DMS153 treated with DMSO at 0.1 percent for 48 hours (cell line): ENCODE measurements around the gene CUX1.

Source experiments
- DNase-seq: peaks from one replicate; lab custom pipeline; 2025; ENCODE audit not compliant: unreplicated experiment; lab: John Stamatoyannopoulos, UW

The CUX1 gene

DNA sequence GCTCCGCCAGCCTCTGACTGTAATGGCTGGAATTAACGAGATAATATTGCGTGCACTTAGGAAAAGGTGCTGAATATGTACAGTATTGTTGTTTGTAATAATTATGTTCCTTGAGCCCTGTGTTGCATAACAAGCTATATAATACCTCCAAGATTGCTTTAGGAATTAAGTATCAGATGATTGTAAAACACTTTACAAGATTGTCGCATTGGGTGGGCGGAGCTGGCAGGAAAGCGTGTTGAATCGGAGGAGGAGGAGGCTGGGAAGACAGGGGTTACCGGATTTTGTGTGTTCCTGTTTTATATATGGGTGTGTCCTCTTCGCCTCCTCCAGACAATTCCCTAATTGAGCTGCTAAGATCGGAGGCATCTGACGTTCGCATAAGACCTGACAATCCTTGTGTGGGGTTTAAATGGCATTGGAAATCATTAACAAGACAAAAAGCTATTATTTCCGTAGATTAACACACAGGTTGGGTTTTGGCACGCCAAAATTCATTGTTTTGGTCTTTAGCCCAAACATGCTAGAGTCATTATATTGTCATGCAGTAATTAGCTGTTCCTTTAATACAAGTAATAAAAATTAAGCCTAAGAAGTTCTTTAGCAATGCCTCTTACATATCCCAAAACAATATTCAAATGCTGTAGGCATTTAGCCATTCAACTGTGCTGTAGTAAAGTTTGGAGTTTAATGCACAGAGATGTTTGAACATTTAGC, 276.3 kb downstream of the CUX1 start:
- DNase-seq = no peak

DNA sequence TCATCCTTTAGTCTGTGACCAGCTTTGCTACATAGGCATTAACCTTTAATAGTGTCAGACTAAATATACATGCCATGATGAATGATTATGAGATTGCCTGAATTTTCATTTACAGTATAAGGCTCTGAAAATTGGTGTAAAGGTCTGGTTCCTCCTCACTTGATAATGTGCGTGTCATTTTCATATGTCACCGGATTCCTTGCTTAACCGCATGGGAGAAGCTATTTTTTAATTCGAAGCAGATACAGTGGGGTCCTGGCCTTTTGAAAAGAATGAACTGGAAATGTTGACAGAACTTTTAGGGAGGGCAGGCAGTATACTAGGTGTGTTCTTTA, 276.9 kb downstream of the CUX1 start:
- no peak for DNase-seq

DNA sequence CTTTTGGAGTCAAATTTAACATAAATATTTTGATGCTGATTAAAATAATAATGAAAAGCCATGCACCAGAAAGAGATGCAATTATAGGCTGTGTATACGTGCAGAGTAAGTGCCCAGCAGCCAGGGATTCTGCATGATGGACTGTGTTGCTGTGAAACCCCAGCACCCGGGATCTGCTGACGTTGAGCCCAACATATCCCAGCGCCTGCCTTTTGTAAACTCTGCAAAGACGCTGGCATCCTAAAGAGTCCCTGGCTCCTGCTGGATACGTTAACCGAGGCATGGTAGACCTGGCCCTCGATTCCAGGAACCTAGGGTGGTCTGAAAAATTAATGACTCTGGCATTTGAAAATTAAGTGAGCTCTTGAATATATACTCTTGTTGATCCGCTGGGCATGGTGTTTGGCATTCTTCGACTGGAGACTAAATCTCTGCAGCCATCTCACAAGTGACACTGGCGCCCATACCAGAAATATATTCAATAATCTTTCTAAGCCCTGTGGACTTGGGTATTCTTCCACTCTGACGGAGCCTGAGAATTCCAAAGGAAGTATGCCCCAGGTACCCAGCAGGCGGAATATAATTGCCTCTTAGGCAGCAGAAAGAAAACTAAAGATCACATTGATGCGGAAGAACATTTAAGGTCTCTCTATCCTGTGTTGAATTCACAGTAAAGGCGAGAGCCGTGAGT, 278.0 kb downstream of the CUX1 start:
- no peak for DNase-seq

DNA sequence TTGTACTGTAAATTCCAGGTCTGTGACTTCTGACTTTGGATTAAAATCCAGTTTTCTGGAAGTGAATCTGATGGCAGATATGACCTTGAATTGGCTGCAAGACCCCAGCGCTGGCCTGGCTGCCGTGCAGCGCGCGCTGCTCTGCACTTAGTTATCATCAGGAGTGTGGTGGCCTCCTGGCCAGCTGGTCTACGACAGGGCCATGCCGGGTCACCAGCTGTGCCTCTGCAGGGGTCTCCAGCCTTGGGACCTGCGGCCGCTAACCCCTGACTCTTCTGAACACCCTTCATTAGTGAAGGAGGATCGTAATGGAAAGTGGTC, 278.5 kb downstream of the CUX1 start:
- no peak for DNase-seq

DNA sequence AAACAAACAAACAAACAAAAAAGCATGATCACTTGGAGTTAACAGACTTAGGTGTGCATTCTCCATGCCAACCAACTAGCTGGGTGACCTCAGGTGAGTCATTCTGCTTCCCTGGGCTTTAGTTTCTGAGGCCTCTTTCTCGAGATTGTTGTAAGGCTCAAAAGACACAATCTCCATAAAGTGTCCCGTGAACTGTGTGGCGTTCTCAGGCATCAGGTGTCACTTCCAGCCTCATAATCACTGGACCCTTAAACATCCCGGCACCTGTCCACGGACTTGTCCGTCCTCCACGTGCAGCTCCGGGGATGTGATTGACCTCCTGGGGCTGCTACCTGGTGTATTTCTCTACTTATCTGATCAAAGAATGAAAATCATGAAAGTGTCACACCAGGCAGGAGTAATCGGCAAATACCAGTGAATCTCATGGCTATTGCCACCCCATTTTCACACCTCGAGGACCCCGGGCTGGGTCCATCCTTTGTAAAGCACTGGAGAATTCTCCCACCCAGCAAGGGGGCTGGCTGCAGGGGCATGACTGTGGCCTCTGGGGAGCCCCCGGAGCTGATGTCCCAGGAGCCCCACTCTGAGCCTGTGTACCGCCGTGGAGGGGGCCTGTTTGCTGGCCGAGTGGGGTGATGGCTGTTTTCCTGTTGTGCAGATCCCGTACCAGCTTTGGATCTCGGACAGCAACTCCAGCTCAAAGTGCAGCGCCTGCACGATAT, 279.4 kb downstream of the CUX1 start:
- no peak for DNase-seq

DNA sequence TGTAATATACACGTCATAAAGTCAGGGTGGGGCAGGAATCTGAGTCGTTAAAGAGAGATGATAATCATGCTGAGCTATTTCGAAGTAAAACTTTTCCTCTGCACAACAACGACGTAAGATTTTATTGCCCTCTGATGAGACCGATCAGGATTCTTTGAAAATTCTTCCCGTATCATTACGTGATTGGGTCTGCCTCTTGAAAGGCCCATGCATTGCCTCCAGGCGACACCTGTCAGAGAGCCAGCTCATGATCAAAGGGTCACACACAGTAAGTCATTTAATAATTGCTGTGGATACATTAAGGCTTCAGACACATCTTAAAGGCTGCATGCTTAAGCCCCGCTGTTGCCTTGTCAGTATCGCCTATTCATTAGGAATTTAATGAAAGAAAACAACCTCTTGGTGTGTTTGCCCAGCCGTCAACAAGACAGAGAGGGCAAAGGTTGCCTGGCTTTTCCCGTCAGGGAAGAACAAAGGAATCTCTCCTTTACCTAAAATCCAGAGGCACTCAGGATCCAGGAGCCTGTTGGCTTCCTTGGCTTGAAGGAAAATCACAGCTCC, 280.3 kb downstream of the CUX1 start:
- DNase-seq = no peak

DNA sequence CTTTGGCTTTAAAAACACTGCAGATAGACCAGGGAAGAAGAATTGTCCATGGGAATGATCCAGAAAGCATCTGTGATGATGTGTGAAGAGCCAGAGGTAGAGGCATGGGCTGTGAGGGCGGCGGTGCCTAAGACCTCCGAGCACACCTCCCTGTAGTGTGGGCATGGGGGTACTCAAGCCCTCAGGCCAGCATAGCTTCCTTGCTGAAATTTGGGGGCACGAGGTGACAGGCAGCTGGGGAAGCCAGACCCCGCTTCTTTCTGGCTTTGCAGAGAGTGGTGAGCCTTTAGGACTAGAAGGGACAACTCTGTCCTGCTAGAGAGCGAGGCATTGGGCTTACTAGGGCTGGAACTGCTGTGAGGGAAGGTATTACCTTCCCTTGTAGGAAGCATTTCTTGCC, 281.6 kb downstream of the CUX1 start:
- no peak for DNase-seq

DNA sequence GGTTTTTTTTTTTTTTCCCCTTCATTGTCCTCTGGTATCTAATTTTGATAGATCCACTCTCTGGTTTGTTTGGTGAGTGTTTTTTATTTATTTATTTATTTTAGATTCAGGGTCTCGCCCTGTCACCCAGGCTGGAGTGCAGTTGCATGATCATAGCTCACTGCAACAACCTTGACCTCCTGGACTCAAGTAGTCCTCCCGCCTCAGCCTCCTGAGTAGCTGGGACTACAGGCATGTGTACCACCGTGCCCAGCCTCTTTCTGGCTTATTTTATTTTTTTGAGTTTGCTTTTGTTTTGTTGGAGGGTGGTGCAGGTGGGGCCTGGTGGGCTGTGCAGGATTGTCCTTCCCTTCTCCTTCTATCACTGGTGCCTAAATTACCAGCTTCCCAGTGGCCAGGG, 282.0 kb downstream of the CUX1 start:
- no peak for DNase-seq

DNA sequence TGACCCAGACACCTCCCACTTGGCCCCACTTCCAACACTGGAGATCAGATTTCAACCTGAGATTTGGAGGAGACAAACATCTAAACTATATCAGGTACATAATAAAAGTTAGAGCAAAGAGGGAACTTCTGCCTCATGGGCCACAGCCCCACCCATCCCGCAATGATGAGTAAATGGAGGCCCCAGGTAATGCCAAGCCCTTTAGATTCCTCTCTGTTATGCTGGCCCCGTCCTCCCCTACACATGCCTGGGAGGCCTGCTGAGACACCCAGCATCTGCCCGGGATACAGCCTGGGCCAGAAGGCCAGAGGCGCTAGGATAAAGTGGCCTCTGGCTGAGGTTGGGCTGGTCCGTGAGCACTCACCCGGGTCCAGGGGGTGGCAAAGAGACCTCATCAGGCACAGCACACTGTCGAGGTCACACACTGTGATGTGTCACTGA, 283.7 kb downstream of the CUX1 start:
- no peak for DNase-seq

DNA sequence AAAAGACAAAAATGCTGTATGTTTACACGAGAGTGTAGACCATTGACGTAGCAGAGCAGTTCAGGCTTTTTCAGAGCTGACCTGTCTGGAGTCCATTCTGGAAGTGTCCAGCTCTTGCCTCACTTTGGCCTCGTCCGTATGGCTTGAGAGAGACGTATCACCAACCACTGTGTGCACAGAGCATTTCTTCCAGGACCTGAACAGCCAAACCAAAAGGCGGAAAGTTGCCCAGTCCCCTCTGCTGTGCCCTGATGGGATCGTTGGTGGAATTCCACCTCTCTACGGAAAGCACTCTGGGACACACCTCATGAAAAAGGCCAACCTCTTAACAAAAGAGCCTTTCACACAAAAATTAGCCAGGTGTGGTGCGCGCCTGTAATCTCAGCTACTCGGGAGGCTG, 284.5 kb downstream of the CUX1 start:
- DNase-seq = no peak

DNA sequence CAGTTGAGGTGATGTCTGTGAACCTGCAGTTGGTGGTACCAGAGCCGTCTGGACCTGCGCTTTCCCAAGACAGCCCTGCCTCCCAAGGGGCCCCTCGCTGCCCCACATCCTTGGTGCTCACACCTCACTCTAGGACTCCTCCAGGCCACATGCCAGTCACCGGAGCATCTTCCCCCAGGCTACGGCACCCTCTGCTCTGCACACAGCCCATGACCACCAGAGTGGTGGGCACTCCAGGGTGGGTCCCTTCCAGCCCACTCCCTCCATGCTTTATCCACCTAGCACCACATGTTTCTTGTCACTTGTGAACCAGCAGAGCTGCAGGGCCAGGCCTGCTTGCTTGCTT, 285.6 kb downstream of the CUX1 start:
- DNase-seq = no peak

DNA sequence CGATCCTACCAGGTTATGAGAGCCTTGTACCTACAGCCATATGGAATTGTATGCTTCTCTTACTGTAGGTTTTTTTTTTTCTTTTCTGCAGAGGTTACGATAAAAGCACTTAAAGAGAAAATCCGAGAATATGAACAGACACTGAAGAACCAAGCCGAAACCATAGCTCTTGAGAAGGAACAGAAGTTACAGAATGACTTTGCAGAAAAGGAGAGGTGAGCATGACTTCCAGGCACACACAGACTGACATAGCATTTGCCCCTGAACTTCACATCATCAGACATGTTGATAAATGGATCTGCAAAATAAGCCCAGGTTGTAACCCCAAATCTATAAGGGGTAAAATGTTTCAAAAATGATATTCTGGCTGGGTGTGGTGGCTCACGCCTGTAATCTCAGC, 286.8 kb downstream of the CUX1 start:
- no peak for DNase-seq

DNA sequence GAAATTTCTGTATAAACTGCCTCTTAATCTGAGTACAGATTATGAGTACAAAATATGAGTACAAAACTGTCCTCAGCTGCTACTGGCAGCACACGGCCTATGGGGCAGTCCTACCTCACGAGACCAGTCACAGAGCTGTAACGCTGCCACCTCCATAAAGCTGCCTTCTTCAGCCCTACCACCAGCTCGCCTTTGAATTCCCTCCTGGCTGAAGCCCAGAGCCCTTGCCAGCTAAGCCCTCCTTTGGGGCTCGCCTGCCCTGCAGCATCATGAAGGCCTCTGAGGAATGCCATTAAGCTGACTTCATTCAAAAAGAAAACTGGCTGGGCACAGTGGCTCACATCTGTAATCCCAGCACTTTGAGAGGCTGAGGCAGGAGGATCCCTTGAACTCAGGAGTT, 289.2 kb downstream of the CUX1 start:
- no peak for DNase-seq

DNA sequence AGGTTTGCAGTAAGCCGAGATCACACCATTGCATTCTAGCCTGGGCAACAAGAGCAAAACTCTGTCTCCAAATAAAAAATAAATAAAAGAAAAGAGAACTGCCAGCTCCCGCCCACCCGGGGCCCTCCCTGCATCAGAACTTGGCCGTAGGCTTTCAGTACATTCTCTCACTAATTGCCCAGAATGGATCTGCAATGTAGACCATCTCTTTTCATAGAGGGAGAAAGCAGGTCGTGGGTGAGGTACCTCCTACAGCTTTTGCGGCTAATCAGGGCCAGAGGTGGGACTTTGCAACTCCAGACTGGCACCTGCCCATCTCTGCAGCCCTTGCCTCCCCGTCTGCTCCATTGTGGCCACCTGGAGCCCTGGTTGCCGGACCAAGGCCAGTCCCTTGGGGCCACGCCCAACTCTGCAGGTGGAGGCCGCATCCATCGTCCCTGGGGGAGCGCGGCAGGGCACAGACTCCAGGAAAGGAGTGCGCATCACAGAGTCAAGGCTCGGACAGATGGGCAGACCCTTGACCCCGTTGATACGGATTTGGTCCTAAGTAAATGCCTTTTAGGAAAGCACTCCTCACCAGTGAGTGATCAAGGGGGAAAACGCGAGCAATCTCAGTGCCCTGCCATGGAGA, 290.2 kb downstream of the CUX1 start:
- no peak for DNase-seq

DNA sequence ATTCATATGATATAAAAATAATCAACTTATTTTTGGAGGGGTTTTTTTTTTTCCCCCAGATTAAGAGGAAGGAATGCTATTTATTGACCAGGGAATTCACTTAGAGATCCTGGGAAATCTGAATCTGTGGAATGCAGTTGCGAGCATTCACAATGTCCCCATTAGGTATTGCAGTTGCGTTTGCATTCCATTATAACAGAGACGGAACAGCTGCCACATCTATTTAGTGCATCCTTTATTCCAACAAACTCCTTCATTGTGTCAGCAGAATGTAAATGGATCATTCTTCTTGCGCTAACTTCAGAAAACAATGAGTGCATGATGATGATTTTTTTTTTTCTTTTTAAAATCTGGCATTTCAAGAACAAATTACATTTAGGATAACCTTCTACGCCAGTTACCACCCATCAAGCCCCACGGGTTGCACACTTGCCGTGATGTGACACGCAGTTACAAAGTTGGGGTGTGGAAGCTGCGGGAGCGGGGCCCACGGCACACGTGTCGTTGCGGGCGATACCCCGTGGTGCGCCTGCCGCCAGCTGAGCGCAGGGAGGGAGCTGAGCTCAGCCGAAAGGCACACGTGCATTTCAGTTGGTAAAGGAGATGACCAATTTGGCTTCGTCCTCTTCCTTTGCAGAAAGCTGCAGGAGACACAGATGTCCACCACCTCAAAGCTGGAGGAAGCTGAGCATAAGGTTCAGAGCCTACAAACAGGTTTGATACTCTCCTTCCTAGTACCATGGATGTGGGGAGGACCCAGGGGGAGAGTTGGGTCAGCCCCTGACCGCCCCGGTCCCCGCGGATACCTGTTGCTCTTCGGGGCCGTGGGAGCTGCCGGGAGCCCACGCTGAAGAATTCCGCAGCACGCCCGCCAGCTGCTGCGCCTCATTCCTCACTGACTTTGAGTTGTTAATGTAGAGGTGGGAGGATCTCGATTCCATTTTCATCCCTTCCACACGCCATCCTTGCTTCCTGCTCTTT, 293.9 kb downstream of the CUX1 start:
- no peak for DNase-seq

DNA sequence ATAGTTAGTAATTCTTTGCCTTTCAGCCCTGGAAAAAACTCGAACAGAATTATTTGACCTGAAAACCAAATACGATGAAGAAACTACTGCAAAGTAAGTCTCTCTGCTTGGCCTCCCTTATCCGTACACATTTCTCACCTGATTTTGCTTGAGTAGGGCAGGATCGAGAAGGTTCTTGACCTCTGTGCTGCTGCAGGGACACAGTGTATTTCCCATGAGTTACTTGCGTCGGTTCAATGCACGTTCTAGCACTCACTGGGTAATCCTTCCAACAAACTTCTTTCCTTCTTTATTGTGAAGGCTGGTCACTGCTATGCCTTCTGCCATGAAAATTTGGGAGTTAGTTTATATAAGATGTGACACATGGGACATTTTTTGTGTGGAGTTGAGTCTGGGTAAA, 297.8 kb downstream of the CUX1 start:
- DNase-seq = no peak

DNA sequence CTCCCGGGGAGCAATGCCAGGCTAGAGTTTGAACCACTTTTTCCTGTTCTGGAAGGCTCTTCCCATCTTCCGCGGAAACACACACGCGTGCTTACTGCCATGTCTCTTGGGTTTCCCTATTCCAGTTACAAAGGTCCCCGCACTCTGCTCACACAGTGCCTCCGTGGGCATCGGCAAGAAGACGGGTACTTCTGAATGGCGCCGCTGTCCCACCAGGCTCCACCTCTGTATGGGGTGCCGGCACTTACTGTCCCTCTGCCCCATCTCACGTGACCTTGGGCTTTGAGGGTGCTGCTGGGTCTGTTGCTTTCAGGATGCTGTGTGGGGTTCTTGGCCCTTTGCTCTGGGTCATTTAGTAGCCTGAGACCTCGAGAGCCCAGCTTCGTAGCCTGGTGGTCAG, 298.5 kb downstream of the CUX1 start:
- no peak for DNase-seq

DNA sequence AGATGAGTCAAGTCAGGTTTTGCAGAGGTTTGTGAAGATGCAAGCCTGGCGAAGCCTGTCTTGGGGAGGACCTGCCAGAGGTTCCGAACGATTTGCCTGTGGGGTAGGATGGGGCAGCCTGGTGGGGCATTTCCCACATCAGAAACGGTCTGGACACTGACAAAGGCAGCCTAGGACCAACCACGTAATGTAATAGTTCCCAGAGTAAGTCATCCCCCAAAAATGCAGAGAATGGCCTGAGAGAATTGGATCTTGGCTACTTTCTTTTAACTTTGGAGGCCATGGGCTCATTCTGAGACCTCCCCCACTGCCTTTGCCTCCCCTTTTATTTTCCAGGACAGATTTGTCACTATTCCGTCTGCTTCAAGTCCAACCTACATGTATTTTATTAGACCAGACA, 300.3 kb downstream of the CUX1 start:
- no peak for DNase-seq

DNA sequence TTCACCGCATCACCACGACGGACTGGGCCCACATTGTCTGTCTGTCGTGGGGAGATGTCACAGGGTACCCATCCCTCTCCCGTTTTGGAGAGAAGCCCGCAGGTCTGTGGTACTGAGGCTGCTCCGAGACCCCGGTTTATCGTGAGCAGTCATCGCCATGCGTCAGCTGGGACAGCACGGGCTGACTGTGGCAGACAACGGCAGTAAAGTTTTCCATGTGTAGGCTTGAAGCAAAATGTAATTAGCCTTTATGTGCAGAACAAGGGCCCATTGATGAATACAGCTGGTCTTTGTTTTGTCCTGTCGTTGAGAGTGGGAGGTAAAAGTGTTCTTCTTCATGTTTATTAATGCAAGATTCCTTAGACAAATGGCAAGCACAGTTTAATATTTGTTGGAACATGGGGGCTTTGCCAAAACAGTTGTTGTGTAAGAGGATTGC, 301.8 kb downstream of the CUX1 start:
- no peak for DNase-seq

DNA sequence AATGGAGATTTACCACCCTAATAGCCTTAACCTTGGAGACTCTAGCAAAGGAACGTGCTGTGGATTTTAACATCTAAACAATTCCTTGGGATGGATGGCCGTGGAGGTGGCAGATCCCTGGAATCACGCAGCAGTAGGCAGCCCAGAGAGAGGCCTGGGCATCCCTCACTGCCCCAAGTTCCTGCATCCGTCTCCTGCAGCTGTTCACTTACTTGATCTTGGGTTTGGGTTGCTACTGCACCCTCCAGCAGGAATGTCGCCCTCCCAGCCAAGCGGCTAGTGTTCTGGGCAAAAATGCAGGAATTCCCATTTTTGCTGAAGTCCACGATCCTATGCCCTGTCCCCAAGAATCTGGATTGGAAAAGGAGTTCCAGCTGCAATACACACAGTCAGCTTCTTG, 302.5 kb downstream of the CUX1 start:
- no peak for DNase-seq
